SW480 (cell line): Measurements from ENCODE around the gene NFYC.

ENCODE experiments used
- DNase-seq: peaks from one replicate; pipeline ENCODE4 v3.0.0-alpha.2; 2016; ENCODE audit warnings: low spot score

The NFYC gene

GRCh38 chr1:40760984-40761383 is 69.5 kb downstream of the NFYC start:
- DNase-seq, result no peak

DNA sequence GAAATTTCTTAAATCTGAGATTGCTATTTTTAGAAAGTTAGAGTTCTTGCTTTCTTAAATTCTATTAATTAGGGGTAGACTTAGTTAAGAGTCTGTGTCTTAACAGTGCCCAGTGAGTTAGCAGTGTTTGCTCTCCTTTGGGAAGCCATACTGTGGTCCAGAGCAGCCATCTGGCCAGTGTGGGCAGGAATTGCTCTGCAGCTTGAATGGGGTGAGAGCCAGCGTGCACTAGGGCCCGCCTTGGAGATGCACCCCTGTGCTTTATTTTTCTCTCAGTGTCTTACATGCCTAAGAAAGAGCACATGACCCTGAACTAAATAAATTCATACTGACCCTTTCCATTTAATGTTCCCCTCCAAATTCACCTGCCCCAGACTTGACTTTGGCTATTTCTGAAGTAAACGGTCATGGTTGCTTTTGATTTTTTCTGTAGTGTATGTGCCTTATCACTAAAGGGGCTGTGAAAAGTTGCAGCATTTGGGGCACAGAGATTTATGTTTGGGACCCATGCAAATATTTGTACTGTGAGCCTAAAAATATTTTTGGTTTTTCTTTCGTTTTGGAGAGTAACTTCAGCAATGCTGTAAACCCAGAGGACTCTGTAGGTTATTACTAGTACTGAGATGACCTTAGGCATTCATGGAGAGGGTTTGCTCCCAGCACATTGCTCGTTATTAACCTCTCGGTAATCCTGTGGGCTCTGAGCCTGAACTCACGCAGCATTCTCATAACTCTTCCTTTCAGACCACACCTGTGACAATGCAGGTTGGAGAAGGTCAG is 70.8 kb downstream of the NFYC start:
- DNase-seq, result no peak

DNA sequence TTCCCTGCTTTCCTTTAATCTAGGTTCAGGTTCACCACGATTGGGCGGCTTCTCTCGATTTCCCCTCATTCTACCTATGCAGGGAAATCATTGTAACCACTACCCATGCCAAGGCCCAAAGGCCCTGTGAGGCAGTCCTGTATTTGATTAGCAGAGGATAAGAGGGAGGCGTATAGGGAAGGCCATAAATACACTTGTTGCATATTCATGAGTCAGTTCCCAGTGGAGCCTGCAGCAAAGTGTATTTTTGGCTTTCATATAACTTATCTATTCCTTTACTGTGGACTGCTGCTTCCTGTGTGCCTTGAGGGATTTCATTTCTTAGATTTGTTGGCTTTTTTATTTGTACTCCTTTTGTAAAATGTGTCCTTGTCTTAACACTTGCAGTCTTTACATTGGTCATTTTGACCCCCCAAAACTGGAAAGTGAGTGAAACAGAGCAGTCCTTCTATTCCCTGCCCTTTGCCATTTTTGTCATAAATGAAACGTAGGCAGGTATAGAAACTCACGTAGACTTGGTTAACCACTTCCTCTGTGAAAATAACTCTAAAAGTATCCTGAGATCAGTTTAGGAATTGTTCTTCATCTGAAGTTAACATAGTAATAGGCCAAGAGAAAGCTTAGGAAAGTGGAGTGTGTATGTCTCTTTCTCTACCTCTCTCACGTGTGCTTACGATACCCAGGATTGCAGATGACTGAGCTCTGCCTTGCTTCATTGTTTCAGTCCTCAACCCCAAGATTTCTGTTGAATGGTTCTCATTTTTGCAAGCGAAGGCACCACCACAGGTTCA is 72.4 kb downstream of the NFYC start:
- DNase-seq, result no peak

GRCh38 chr1:40764981-40765380 is 73.5 kb downstream of the NFYC start:
- no peak for DNase-seq

- no peak for DNase-seq
Observed at GRCh38 chr1:40766017-40766416, 74.5 kb downstream of the NFYC start.

GRCh38 chr1:40766560-40766959 is 75.1 kb downstream of the NFYC start:
- DNase-seq, result no peak

GRCh38 chr1:40768146-40768990 is 76.9 kb downstream of the NFYC start:
- DNase-seq, result no peak

DNA sequence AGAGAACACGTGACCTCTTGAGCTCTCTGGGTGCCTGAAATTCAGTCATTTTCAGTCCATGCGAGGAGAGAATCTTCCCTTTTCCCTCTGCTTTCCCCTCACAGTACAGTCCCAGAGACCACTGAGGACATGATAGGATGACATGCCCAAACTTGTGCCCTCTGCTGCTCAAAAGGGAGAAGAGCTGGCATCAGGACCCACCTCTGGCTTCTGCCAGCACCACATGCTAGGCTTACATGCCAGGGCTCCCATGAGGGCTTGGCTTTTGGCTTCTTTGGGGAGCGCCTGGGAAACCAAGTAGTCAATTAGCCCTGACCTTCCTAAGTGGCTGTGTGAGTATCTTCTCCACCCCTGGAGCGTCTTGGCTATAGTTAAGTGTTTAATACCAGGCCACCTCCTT is 78.3 kb downstream of the NFYC start:
- DNase-seq, result no peak

DNA sequence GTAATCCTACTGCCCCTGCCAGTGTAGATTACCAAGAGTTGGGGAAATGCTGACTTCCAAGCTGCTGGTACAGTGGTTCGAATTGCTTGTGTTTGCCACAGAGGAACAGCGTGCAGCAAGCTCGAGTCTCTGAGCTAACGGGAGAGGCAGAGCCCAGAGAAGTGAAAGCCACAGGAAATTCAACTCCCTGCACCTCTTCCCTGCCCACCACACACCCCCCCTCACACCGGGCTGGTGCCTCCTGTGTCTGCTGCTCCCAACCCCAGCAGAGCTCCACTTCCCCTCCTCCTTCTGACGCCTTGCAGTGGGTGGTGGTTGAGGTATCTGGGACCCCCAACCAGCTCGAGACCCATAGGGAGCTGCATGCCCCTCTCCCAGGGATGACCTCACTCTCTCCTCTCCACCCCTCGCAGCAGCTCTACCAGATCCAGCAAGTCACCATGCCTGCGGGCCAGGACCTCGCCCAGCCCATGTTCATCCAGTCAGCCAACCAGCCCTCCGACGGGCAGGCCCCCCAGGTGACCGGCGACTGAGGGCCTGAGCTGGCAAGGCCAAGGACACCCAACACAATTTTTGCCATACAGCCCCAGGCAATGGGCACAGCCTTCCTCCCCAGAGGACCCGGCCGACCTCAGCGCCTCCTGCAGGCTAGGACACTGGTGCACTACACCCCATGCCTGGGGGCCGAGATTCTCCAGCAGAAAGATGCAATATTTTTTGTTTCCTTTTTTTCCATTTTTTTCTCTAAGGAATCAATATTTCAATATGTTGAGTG is 79.0 kb downstream of the NFYC start:
- DNase-seq, result no peak

GRCh38 chr1:40772146-40772955 is 80.8 kb downstream of the NFYC start:
- no peak for DNase-seq

DNA sequence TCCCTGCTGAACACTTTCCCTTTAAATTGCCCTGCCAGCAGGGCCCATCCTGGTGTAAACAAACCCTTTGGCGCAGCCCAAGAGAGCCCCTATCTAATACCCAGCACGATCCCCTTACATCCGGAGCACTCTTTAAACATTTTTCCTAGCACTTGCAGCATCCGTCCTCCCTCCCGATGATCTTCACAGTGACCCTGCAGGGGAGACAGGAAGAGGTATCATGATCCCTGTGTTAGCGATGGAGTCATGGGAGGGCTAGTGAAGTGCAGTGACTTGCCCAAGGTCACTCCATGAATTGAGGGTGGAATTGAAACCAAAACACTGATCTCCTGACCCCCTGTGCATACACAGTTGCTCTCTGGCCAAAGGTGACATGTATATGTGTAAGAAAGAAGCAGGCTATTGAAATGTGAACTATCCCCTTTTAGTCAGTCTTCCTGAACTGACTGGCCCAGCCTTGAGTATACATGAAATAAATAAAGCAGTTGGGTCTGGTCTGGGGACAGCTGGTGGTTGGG is 82.3 kb downstream of the NFYC start:
- no peak for DNase-seq

GRCh38 chr1:40774266-40774998 is 82.9 kb downstream of the NFYC start:
- DNase-seq, result peak; percentile 30

DNA sequence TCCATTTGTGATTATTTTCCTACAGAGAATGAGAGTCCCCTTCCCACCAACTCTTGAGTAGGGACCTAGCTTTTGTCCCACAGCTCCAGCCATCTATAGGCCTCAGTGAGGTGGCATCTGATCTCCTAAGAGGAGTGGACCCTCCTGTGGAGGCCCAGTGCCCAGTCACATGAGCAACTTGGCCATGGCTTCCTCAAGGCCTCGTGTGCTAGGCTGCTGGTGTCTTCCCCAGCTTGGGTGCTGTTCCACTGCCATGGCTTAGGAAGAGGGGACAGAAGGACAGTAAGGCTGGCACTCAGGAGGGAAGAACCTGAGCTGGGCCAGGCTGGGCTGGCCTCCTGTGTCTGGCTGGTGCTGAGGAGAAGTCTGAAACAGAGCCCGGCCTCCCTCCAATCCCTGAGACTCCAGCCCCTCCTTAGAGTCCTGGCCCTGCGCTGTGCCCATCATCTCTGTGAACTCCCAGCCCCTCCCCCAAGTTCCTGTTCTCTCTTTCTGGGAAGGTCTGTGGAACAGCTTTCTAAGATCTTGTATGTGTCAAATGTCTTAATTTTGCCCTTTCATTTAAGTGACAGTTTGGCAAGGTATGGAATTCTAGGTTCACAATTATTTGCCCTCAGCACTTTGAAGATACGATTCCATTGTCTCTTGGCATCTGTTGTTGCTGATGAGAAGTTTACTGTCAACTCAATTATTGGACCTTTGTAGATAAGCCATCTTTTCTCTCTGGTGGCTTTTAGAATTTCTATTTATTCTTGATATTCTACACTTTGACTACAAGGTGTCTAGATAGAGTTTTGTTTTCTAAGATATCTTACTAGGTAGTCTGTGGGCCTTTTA is 85.0 kb downstream of the NFYC start:
- no peak for DNase-seq

DNA sequence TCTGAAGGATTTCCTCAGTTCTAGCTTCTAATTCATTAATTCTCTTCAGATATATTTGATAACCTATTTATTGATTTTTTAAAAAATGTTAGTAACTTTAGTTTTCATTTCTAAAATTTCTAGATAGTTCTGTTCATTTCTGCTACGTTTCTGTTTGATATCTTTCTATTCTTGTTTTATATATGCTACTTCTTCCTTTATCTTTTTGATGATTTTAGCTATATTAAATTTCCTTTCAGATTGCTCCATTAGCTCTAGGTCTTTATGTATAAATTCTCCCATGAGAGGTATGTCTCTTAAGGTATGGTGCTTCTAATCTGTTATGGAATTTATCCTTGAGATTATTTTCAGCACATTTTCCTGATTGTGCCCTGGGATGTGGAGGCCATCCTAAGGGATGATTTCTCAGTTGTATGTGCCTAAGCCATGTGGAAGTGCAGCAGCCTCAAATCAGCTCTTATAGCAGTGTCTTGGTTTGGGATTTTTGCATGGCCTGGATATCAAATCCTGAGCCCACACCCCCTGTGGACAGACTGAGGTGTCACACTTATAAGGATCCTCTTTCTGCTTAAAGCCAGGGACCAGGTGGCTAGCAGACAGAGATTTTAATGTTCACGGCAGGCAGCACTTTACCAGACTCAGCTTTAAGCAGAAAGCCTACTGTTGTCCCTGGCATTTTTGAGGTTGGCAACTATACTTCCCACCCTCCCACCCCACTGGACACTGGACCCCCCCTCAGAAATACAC is 85.9 kb downstream of the NFYC start:
- DNase-seq, result no peak

- no peak for DNase-seq
Observed at GRCh38 chr1:40780678-40781607, 89.4 kb downstream of the NFYC start.

- no peak for DNase-seq
Observed at GRCh38 chr1:40781608-40781971, 90.1 kb downstream of the NFYC start.

DNA sequence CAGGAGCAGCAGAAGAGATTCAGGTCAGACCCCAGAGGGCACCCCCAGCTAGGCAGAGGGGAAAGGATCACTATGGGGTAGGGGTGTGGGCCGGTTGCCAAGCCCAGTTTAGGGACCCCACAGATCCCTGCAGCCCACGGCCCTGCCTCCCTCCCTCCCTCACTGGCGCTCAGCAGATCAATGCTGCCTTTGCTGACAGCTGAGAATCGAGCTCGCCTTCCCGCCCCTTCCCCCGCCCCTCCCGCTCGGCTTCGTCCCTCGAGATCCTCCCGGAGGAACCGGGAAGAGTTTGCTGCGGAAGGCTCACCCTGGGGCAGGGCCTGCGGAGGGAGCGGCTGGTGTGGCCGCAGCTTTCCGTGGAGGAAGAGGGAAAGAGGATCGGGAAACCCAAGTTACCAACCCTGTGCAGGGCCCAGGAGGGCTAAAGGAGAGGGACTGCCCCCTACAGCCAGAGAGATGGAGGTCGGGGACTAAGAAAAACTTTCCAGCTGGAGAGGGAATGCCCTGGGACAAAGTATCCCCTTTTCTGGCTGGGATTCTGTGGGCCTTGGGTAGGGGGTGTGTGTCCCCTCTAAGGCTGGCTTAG is 91.0 kb downstream of the NFYC start:
- no peak for DNase-seq
